Gastrocnemius medialis (tissue), 4 donors: ENCODE results near the gene OSBPL2. TPM values are rescaled to one million over a fixed set of nuclear protein-coding genes. Genes with fewer than 3 reads are reported as not detected.

Experiments
- ATAC-seq, 2 donors: fragments of 150-250 bp; one replicate each; pipeline ENCODE4 v1.9.1; 2016
- DNase-seq, 2 donors: peaks; one replicate each; pipeline ENCODE4 v3.0.0-alpha.2; 2019
- H3K27ac ChIP-seq, 4 donors: fragments of 200-600 bp; sonication (generic); 1 replicate in 1 of 4; 2 replicates in 3 of 4; pipeline ENCODE4 v1.5.1; 2016 to 2018; ENCODE audit warnings: mild to moderate bottlenecking in 2 of 4, moderate library complexity in 1 of 4
- H3K27me3 ChIP-seq, 3 donors: fragments of 200-600 bp; sonication (generic) in 2 of 3; 1 replicate in 1 of 3; 2 replicates in 2 of 3; pipeline versions ENCODE4 v1.5.1 to v1.6.0; 2016 to 2019; ENCODE audit warnings: mild to moderate bottlenecking in 1 of 3, moderate library complexity in 1 of 3
- H3K36me3 ChIP-seq, 2 donors: fragments of 200-600 bp; sonication (generic) in 1 of 2; one replicate each; pipeline ENCODE4 v1.5.1; 2017 to 2018
- H3K4me1 ChIP-seq, 2 donors: fragments of 200-600 bp; sonication (generic) in 1 of 2; one replicate each; pipeline ENCODE4 v1.5.1; 2016 to 2017; ENCODE audit warnings: mild to moderate bottlenecking in 2 of 2
- H3K4me3 ChIP-seq, 4 donors: fragments of 200-600 bp; sonication (generic) in 3 of 4; 1 replicate in 1 of 4; 2 replicates in 3 of 4; pipeline ENCODE4 v1.5.1; 2016 to 2019; ENCODE audit warnings: mild to moderate bottlenecking in 2 of 4
- H3K9me3 ChIP-seq, 3 donors: fragments of 200-600 bp; sonication (generic) in 2 of 3; 1 replicate in 1 of 3; 2 replicates in 2 of 3; pipeline ENCODE4 v1.5.1; 2016 to 2019
- CTCF ChIP-seq, 5 experiments: fragments of 450-650 bp in 3 of 5; fragments of 200-600 bp in 2 of 5; sonication (generic) in 2 of 5; IDR thresholded peaks in 4 of 5; conservative IDR thresholded peaks in 1 of 5; 1 replicate in 4 of 5; 2 replicates in 1 of 5; pipeline ENCODE4 v1.5.1; 2016 to 2019; ENCODE audit warnings: antibody characterized with exemption in 5 of 5, mild to moderate bottlenecking in 3 of 5, moderate library complexity in 3 of 5
- POLR2A ChIP-seq, 2 donors: fragments of 450-650 bp; IDR thresholded peaks; one replicate each; pipeline ENCODE4 v1.6.1; 2017; ENCODE audit warnings: antibody characterized with exemption in 2 of 2, mild to moderate bottlenecking in 2 of 2, moderate library complexity in 2 of 2
- in situ Hi-C, 4 donors: fragments of 200-750 bp; cut with MboI; loops; one replicate each; pipeline versions ENCODE4 v1.15.0 to v1.8.0; 2017; ENCODE audit warnings: low sequenced_read_pairs in 4 of 4
- intact Hi-C: fragments of 100-400 bp; cut with DNase I; formaldehyde crosslinking; loops from one replicate; pipeline ENCODE4 v1.15.1; 2023; ENCODE audit warnings: low total_unique reads
- total RNA-seq, 4 donors: library from RNA; depleted of rRNA; stranded (reverse); fragments of >200 nt; gene quantifications; one replicate each; pipeline versions ENCODE4 v1.1.0 to v1.2.3, GENCODE V29; 2016

Gene OSBPL2
- total RNA-seq, 4 donors from 2014 or later = 15.8 to 26.4 (median 19.6) TPM

- H3K36me3 ChIP-seq = no peaks in the 10 kb centered on the region
- intact Hi-C loops = loop anchor here (5.0 kb wide), 1 partner anchor 97 kb away; the partner anchor contains the start of genes PSMA7 and SS18L1
- no peak for ATAC-seq
- in situ Hi-C loops = no loop called here
- peak overlapping the region; percentile 63 to 86 (median 74) for H3K4me3 ChIP-seq
- no peaks in the 10 kb centered on the region for H3K27me3 ChIP-seq
- H3K9me3 ChIP-seq = no peaks in the 10 kb centered on the region
- TF ChIP-seq POLR2A (IDR thresholded peaks at IDR 0.05) = no peak
- no peak for TF ChIP-seq CTCF (IDR thresholded peaks at IDR 0.05 in 4 of 5, conservative IDR thresholded peaks at IDR 0.05 in 1 of 5)
- peaks cover 47 to 56% of the 10 kb centered on the region in 2 donors for H3K4me1 ChIP-seq
- peak overlapping the region; percentile 87 to 96 (median 92) for H3K27ac ChIP-seq
- no peak for DNase-seq
Observed at GRCh38 chr20:62239278-62239879, 1.1 kb downstream of the OSBPL2 start.

- H3K27me3 ChIP-seq = no peaks in the 10 kb centered on the region
- H3K27ac ChIP-seq = peak overlapping the region; percentile 87 to 96 (median 92)
- no peaks in the 10 kb centered on the region for H3K36me3 ChIP-seq
- H3K4me1 ChIP-seq = peaks cover 48 to 56% of the 10 kb centered on the region in 2 donors
- no peak for ATAC-seq
- DNase-seq = no peak
- in situ Hi-C loops (no loop called here), intact Hi-C loops (no loop called here)
- H3K4me3 ChIP-seq = peak overlapping the region in 1 of 4 donors; percentile 86
- TF ChIP-seq POLR2A (IDR thresholded peaks at IDR 0.05) (no peak), CTCF (IDR thresholded peaks at IDR 0.05 in 4 of 5, conservative IDR thresholded peaks at IDR 0.05 in 1 of 5) (no peak)
- no peaks in the 10 kb centered on the region for H3K9me3 ChIP-seq
Observed at GRCh38 chr20:62240020-62240685, 1.8 kb downstream of the OSBPL2 start.

- TF ChIP-seq CTCF (IDR thresholded peaks at IDR 0.05 in 4 of 5, conservative IDR thresholded peaks at IDR 0.05 in 1 of 5) = no peak
- TF ChIP-seq POLR2A (IDR thresholded peaks at IDR 0.05) = no peak
- Histone ChIP-seq H3K27me3 (no peaks in the 10 kb centered on the region), H3K27ac (peak overlapping the region in 3 of 4 donors; percentile 49 to 91 (median 84)), H3K36me3 (no peaks in the 10 kb centered on the region), H3K4me1 (peaks cover 55 to 64% of the 10 kb centered on the region in 2 donors), H3K9me3 (no peaks in the 10 kb centered on the region), H3K4me3 (no peak overlapping the region)
- ATAC-seq (no peak), DNase-seq (no peak)
- in situ Hi-C loops (no loop called here), intact Hi-C loops (loop anchor here (1.0 kb wide), 1 partner anchor 59 kb away; no protein-coding TSS in a partner anchor)
Observed at GRCh38 chr20:62241506-62241905, 3.2 kb downstream of the OSBPL2 start.

GRCh38 chr20:62242176-62242575 lies 3.9 kb downstream of the OSBPL2 start:
- Histone ChIP-seq H3K4me3 (no peak overlapping the region), H3K4me1 (peaks cover 61 to 70% of the 10 kb centered on the region in 2 donors), H3K36me3 (no peaks in the 10 kb centered on the region), H3K27ac (peak overlapping the region; percentile 31 to 91 (median 66)), H3K27me3 (no peaks in the 10 kb centered on the region), H3K9me3 (no peaks in the 10 kb centered on the region)
- intact Hi-C loops = no loop called here
- DNase-seq (no peak), ATAC-seq (no peak)
- TF ChIP-seq CTCF (IDR thresholded peaks at IDR 0.05 in 4 of 5, conservative IDR thresholded peaks at IDR 0.05 in 1 of 5) = no peak
- no peak for TF ChIP-seq POLR2A (IDR thresholded peaks at IDR 0.05)
- in situ Hi-C loops = no loop called here
